K562 (cell line): ENCODE measurements around the gene SHISA7. TPM values are rescaled to one million over a fixed set of nuclear protein-coding genes. Genes with fewer than 3 reads are reported as not detected.

Experiments
- E2F4 ChIP-seq: sonication (generic); formaldehyde crosslinking; IDR thresholded peaks from 2 replicates; pipeline ENCODE4 v1.8.0; 2022; ENCODE audit warnings: mild to moderate bottlenecking, low read depth, missing genetic modification reagents
- GMEB1 ChIP-seq: fragments of 250-450 bp; sonication (Bioruptor Pico); IDR thresholded peaks from 2 replicates; pipeline ENCODE4 v1.4.0; 2020; ENCODE audit warnings: mild to moderate bottlenecking
- KLF6 ChIP-seq: fragments of 250-450 bp; sonication (Bioruptor Pico); IDR thresholded peaks from 2 replicates; pipeline ENCODE4 v1.4.0; 2020; ENCODE audit warnings: mild to moderate bottlenecking, moderate library complexity, borderline replicate concordance
- MBD2 ChIP-seq: sonication (generic); IDR thresholded peaks from 2 replicates; pipeline ENCODE4 v1.6.1; 2016; ENCODE audit warnings: low read depth, borderline replicate concordance
- MEF2D ChIP-seq: conservative IDR thresholded peaks from 2 replicates; pipeline ENCODE4 v1.6.1; 2016; ENCODE audit warnings: low read depth, missing genetic modification characterization, missing compliant biosample characterization
- REST ChIP-seq, 2 experiments: fragments of 450-650 bp; formaldehyde crosslinking in 1 of 2; IDR thresholded peaks; 2 replicates each; pipeline versions ENCODE4 v1.4.0 to v1.6.1; 2014 to 2020; ENCODE audit warnings: mild to moderate bottlenecking in 2 of 2, borderline replicate concordance in 1 of 2, low read depth in 1 of 2
- RFX7 ChIP-seq: fragments of 250-450 bp; sonication (Bioruptor Pico); IDR thresholded peaks from 2 replicates; pipeline ENCODE4 v1.5.1; 2021; ENCODE audit warnings: mild to moderate bottlenecking
- polyA plus RNA-seq, 8 experiments: library from polyadenylated mRNA; depleted of rRNA in 4 of 8; stranded (reverse) in 5 of 8; unstranded in 3 of 8; fragments of >200 nt; fragmentation: Nextera tagmentation in 2 of 8; fragmentation: Illumina TruSeq in 1 of 8; extraction: Ambion mirVana in 2 of 8; extraction: Trizol in 1 of 8; gene quantifications; 2 replicates each; pipeline versions ENCODE4 v1.2.1 to v1.2.3, GENCODE V29; 2011 to 2014; ENCODE audit warnings: inconsistent platforms in 1 of 8, missing spikeins in 1 of 8
- total RNA-seq, 7 experiments: library from RNA; depleted of rRNA in 6 of 7; stranded (reverse); fragments of >200 nt in 6 of 7; fragmentation: Illumina TruSeq in 2 of 7; extraction: Trizol in 2 of 7; gene quantifications; 2 replicates each; pipeline versions ENCODE4 v1.2.1 to v1.2.3, GENCODE V29; 2011 to 2021; ENCODE audit warnings: low replicate concordance in 1 of 7

Gene SHISA7
- total and polyA plus RNA-seq, 9 of the 15 experiments (the other 6 are each of a cell fraction or from before 2014, with no cell fraction given): 0.01 to 0.40 (median 0.07) TPM

GRCh38 chr19:55476100-55476775 is 33.1 kb upstream of the SHISA7 start, which contains the start of gene ZNF628 (continued):
- TF ChIP-seq REST (IDR thresholded peaks at IDR 0.05; ENCODE audit: borderline replicate concordance) (no peak), REST (CRISPR knock-in tag; IDR thresholded peaks at IDR 0.05; ENCODE audit: low read depth) (peak; percentile 78), GMEB1 (peak; percentile 100), MEF2D (tag) (0 out of 2 replicates have a peak, but pooled peaks have one; percentile 37), E2F4 (CRISPR knock-in tag) (no peak), KLF6 (CRISPR knock-in tag) (peak; percentile 61; the same call in 1 of the 2 replicates), MBD2 (peak; percentile 96), RFX7 (CRISPR knock-in tag) (0 out of 2 replicates have a peak, but pooled peaks have one; percentile 18)
